Activated naive CD8-positive, alpha-beta T cell treated with anti-CD3 and anti-CD28 coated beads, Interleukin-2, amount 50 U/mL, for 24 hours (primary cell): ENCODE measurements around the gene TTC16.

Experiments
- ATAC-seq: fragments of 150-1000 bp; cut with Tn5 transposase; one replicate; pipeline ENCODE4 v1.10.0; 2021
- DNase-seq: peaks from one replicate; pipeline ENCODE4 v3.0.0; 2021
- H3K27ac Mint-ChIP-seq: one replicate; pipeline ENCODE4 v1.8.0; 2021; ENCODE audit warnings: mild to moderate bottlenecking, mixed read lengths
- H3K27me3 Mint-ChIP-seq: one replicate; pipeline ENCODE4 v1.8.0; 2021; ENCODE audit warnings: mixed read lengths
- H3K36me3 Mint-ChIP-seq: one replicate; pipeline ENCODE4 v1.8.0; 2021; ENCODE audit warnings: low read depth, mixed read lengths
- H3K4me1 Mint-ChIP-seq: one replicate; pipeline ENCODE4 v1.8.0; 2021; ENCODE audit warnings: mixed read lengths
- H3K4me3 Mint-ChIP-seq: one replicate; pipeline ENCODE4 v1.8.0; 2021; ENCODE audit warnings: mild to moderate bottlenecking, moderate library complexity, mixed read lengths
- H3K9me3 Mint-ChIP-seq: one replicate; pipeline ENCODE4 v1.8.0; 2021; ENCODE audit warnings: mixed read lengths

TTC16 gene, protein sequence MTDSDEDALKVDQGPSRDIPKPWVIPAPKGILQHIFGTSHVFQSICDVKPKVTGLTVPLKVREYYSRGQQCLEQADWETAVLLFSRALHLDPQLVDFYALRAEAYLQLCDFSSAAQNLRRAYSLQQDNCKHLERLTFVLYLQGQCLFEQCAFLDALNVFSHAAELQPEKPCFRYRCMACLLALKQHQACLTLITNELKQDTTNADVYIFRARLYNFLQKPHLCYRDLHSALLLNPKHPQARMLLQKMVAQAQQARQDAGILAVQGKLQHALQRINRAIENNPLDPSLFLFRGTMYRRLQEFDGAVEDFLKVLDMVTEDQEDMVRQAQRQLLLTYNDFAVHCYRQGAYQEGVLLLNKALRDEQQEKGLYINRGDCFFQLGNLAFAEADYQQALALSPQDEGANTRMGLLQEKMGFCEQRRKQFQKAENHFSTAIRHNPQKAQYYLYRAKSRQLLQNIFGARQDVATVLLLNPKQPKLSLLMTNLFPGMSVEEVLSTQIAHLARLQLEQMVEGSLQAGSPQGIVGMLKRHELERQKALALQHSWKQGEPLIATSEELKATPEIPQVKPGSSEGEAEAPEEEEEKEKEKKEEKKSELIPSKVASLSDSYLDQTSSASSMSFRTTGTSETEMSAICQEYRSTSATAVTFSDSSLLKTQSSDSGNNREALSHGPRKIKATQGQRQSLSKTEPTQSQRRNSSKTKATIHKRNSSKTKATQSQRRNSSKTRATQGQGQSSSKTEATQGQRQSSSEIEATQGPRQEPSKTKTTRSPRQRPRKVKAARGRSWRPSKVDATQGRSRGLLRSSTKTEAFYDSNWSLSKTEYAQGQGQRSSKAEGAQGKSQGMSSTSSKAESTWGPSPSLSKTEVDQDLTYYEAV

DNA sequence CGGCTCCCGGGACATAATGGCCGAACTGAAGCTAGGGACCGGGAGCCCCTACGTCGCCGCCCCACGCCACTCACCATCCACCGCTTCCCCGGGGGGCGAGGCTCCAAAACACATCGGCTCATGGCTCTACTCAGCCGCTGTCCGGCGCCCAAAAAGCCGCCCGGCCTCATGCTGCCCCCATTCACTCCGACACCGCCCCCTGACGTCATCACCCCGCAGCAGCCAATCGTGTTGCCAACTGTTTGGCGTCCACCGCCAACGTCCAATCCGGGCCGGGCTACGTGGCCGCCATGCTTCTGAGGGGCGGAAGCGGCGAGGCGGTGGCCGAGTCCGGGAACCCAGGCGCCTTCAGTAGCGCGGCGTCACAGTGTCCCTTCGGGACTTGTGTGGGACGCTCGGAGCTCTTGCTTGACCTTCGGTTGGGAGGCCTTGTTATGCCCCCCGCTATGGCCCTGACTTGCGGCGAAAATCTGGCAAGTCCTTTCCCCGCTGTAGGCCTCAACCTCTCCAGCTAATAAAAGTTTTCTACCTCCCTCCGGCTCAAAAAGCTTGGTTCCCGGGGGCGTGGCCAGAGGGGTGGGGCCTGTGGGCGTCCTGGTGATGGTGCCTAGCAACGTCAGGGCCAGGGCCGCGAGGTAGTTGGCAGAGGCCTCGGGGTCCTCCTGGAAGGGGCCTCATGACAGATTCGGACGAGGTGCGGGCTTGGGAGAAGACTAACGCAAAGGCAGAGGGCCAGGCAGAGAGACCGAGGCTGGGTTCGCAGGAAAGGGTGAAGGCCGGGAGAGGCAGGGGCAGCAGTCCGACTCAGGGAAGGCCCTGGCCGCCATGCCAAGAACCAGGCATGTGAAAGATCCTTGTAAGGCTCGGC lies at the start of gene TTC16, which contains the start of gene PTRH1:
TTC16 (plus strand) TSS at position 610 of the 868 bp plus-strand sequence; CDS start at position 677, 67 bp downstream.
PTRH1 (minus strand) TSS at position 194 of the 868 bp plus-strand sequence; CDS start at position 170, 24 bp downstream.
- Mint-ChIP-seq H3K4me1 (peaks cover 34% of the 10 kb centered on the region), H3K27me3 (no peaks in the 10 kb centered on the region), H3K4me3 (peak within 1 kb of the TSS; percentile 91), H3K27ac (peak within 1 kb of the TSS; percentile 85), H3K36me3 (peaks cover 4% of the 10 kb centered on the region), H3K9me3 (no peaks in the 10 kb centered on the region)
- ATAC-seq (peak; percentile 94), DNase-seq (peak; percentile 99)

DNA sequence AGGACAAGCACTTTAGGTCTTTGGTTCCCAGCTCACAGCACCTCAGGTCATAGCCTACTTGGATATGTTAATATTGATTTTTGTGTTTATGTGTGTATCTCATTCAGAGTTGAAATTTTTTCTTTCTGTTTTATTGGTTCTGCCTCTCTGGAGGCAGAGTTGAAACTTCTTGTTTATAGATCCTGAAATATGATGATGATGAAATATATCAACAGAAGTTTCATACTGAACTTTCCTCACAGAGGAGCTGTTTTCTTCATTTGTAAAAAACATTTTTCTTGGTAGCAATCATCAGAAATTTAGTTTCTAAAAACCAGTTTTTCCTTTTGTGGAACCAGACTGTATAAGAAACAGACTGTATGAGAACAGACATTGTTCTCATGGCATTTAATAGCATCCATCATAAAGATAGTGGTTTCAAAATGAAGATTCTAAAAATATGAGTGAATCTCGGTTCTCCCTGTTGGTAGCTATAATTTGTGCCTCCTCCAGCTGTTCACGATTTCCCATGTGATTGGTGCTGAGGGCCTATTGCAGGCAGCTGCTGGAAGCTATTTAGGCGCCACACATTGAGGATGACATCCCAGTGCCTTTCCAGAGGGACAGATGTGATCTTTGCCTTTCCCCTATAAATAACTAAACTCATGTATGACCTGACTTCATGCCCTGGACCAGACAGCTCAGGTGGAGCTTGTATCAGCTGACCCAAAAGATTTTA lies 48.6 kb upstream of the TTC16 start:
- H3K36me3 Mint-ChIP-seq, result peaks cover 3% of the 10 kb centered on the region
- H3K4me3 Mint-ChIP-seq, result no peak overlapping the region
- no peaks in the 10 kb centered on the region for H3K4me1 Mint-ChIP-seq
- H3K27me3 Mint-ChIP-seq, result no peaks in the 10 kb centered on the region
- H3K9me3 Mint-ChIP-seq, result no peaks in the 10 kb centered on the region
- ATAC-seq (no peak), DNase-seq (no peak)
- H3K27ac Mint-ChIP-seq, result no peak overlapping the region

DNA sequence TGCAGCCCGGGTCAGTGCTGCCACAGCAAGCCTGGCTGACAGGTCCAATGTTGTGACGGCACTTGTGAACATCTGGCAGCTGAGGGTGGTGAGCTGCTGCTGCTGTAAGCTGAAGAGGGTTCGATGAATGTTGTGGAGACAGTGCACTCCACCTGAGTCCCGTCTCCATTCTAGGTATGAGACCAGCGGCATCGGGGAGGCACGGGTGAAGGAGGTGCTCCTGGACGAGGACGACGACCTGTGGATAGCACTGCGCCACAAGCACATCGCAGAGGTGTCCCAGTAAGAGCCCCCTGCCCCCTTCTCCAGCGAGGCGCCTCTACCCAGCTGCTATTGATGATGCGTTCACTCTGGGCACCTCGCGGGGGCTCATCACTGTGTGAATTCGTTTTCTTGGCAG lies 48.0 kb upstream of the TTC16 start:
- no peak for ATAC-seq

DNA sequence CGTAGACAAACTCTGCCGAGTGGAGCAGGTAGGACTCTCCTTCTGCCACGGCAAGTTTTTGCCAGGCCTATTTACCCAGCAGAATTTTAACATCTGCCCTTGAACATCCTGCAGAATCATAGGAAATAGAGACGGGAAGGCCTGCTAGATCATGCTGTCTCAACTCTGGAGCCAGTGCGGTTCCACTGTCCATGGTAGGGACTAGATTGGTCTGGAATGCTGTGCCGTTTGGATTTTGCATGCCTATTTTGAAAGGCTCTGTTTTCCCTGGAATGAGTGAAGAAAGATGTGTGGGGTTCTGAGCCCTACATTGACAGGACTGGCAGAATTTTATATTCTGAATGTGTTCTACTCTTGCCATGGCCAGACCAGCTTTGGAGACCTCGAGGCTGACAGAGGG lies 42.6 kb upstream of the TTC16 start:
- H3K36me3 Mint-ChIP-seq, result peaks cover 2% of the 10 kb centered on the region

More for the DNA sequence above, 48.0 kb upstream of the TTC16 start:
- DNase-seq, result no peak
- H3K9me3 Mint-ChIP-seq, result no peaks in the 10 kb centered on the region
- H3K27ac Mint-ChIP-seq, result no peak overlapping the region
- peaks cover 3% of the 10 kb centered on the region for H3K36me3 Mint-ChIP-seq
- H3K4me1 Mint-ChIP-seq, result no peaks in the 10 kb centered on the region
- no peak overlapping the region for H3K4me3 Mint-ChIP-seq
- no peaks in the 10 kb centered on the region for H3K27me3 Mint-ChIP-seq

DNA sequence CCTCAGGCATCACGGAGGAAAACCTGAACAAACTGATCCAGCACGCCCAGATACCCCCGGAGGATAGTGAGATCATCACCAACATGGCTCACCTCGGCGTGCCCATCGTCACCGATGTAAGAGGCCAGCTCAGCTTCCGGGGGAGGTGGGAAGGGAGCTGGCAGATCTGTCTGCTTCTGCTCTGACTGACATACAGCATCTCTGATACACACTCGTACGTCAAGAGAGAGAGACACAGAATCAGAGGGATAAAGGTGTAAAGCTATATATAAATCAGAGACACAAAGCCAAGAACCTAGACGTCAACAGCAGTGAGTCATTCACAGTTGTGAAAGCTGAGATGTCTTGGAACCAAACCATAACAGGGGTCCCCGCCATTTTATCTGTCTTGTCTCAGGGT lies 39.2 kb upstream of the TTC16 start:
- H3K36me3 Mint-ChIP-seq, result peaks cover 2% of the 10 kb centered on the region
- DNase-seq (no peak), ATAC-seq (no peak)
- no peaks in the 10 kb centered on the region for H3K4me1 Mint-ChIP-seq
- H3K4me3 Mint-ChIP-seq, result no peak overlapping the region
- no peaks in the 10 kb centered on the region for H3K9me3 Mint-ChIP-seq
- no peak overlapping the region for H3K27ac Mint-ChIP-seq
- H3K27me3 Mint-ChIP-seq, result no peaks in the 10 kb centered on the region

More for the DNA sequence above, 42.6 kb upstream of the TTC16 start:
- H3K9me3 Mint-ChIP-seq, result no peaks in the 10 kb centered on the region
- H3K4me1 Mint-ChIP-seq, result no peaks in the 10 kb centered on the region
- ATAC-seq (no peak), DNase-seq (no peak)
- H3K4me3 Mint-ChIP-seq, result no peak overlapping the region
- no peak overlapping the region for H3K27ac Mint-ChIP-seq
- H3K27me3 Mint-ChIP-seq, result no peaks in the 10 kb centered on the region

DNA sequence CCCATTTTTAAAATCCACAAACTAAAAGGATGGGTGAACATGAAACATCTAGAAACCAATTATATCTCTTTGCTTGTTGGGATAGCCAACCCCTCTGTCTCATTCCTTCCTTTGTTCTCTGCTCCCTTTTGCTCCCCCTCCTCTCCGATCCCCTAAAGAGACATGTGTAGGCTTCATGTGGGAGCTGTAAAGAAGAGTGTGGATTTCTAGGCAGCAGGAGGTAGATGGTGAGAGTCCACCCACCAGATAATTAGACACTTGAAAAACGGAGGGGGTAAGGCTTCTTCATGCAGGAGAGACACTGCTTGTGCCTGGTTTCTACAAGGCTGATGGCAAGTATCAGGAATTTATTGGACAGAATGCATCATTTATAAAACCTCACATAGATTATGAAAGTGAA lies 36.4 kb upstream of the TTC16 start:
- Mint-ChIP-seq H3K27ac (no peak overlapping the region), H3K27me3 (no peaks in the 10 kb centered on the region), H3K9me3 (no peaks in the 10 kb centered on the region), H3K4me3 (no peak overlapping the region), H3K4me1 (no peaks in the 10 kb centered on the region), H3K36me3 (no peaks in the 10 kb centered on the region)
- ATAC-seq (no peak), DNase-seq (no peak)

DNA sequence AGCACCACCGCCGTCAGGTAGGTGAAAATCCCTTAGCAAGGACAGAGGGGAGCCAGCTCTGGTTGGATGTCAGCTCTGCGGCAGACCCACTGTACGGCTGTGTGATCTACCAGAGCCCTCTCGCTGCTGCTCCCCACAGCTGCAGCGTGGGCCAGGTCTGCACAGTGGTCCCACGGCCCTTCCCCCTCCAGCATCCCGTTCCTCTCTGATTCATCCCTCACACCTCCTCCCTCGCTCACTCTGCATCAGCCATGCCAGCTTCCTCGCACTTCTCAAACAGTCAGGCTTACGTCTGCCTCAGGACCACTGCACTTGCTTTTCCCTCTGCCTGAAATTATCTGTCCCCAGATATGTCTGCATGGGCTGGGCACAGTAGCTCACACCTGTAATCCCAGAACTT lies 35.7 kb upstream of the TTC16 start:
- no peak for DNase-seq
- H3K4me3 Mint-ChIP-seq, result no peak overlapping the region

DNA sequence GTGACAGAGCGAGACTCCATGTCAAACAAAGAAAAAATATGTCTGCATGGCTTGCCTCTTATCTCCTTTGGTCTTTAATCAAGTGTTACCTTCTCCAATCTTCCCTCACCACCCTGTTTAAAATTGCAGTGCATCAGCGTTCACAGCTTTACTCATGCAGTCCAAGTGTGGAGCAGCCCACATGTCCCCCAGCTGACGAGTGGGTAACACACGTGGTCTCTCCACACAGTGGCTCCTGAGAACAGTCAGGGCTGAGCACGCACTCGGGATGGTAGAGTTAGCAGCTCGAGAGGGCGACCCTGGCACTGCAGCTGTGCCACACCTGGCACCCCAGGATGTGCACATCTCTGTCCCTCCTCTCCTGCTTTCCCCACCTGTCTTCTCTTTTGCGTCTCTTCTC lies 35.0 kb upstream of the TTC16 start:
- no peaks in the 10 kb centered on the region for H3K4me1 Mint-ChIP-seq
- ATAC-seq, result no peak
- peaks cover under 1% of the 10 kb centered on the region for H3K36me3 Mint-ChIP-seq
- no peak for DNase-seq
- no peak overlapping the region for H3K27ac Mint-ChIP-seq
- no peak overlapping the region for H3K4me3 Mint-ChIP-seq
- H3K9me3 Mint-ChIP-seq, result no peaks in the 10 kb centered on the region
- no peaks in the 10 kb centered on the region for H3K27me3 Mint-ChIP-seq

More for the DNA sequence above, 35.7 kb upstream of the TTC16 start:
- H3K36me3 Mint-ChIP-seq, result no peaks in the 10 kb centered on the region
- no peak for ATAC-seq
- H3K4me1 Mint-ChIP-seq, result no peaks in the 10 kb centered on the region
- H3K27me3 Mint-ChIP-seq, result no peaks in the 10 kb centered on the region
- H3K27ac Mint-ChIP-seq, result no peak overlapping the region
- H3K9me3 Mint-ChIP-seq, result no peaks in the 10 kb centered on the region

DNA sequence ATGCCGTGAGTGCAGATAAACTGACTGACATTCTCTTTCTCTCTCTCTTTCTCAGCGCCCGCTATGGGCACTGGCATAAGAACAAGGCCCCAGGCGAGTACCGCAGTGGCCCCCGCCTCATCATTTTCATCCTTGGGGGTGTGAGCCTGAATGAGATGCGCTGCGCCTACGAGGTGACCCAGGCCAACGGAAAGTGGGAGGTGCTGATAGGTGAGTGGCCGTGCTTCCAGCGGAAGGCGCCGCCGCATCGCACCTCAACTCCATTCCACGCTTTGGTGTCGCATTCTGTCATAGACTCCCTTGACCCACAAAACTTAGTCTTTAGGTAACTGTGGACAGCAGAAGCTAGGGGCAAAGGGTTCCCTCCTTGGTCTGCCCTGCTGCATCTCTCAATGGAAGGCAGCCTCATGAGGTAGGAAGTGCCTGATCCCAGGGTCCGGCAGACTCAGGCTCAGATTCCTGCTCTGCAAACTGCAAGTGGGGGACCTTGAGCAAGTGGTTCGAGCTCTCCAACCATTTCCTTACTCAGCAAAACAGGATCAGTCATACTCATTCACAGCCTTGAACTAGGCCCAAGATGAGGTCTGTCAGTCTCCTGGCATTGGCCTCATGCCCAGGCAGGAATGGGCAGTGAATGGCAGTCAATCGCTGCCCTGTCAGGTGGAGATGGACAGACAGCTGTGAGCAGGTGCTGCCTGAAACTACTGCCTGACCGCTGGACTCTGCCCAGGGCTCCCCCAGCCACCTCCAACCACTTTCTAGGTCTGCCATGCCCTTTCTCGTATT lies 33.3 kb upstream of the TTC16 start:
- Mint-ChIP-seq H3K4me1 (no peaks in the 10 kb centered on the region), H3K27ac (no peak overlapping the region), H3K4me3 (no peak overlapping the region), H3K27me3 (no peaks in the 10 kb centered on the region), H3K36me3 (peaks cover 1% of the 10 kb centered on the region), H3K9me3 (no peaks in the 10 kb centered on the region)
- ATAC-seq, result no peak
- no peak for DNase-seq

DNA sequence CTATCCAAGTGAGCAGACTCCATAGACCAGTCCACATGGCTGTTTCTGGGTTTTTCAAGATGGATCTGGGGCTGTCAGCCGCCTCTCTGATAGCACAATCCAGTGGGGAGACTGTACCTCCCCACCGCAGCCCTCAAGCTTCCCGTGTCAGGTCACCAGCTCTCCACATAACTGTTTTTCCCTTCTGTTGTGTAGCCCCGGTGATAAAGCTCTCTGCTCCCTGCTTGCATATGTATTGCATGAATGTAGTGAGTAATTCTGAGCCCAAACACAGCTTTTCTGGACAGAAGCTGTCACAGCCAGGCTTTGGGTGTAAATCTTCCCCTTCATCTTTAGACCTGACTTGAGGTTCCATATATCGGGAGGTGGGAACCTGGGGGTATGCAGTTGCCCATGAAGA lies 32.2 kb upstream of the TTC16 start:
- H3K4me1 Mint-ChIP-seq, result no peaks in the 10 kb centered on the region
- H3K27ac Mint-ChIP-seq, result no peak overlapping the region
- H3K4me3 Mint-ChIP-seq, result no peak overlapping the region
- no peak for DNase-seq
- no peaks in the 10 kb centered on the region for H3K27me3 Mint-ChIP-seq
- H3K9me3 Mint-ChIP-seq, result no peaks in the 10 kb centered on the region
- H3K36me3 Mint-ChIP-seq, result peaks cover 1% of the 10 kb centered on the region
- ATAC-seq, result no peak

DNA sequence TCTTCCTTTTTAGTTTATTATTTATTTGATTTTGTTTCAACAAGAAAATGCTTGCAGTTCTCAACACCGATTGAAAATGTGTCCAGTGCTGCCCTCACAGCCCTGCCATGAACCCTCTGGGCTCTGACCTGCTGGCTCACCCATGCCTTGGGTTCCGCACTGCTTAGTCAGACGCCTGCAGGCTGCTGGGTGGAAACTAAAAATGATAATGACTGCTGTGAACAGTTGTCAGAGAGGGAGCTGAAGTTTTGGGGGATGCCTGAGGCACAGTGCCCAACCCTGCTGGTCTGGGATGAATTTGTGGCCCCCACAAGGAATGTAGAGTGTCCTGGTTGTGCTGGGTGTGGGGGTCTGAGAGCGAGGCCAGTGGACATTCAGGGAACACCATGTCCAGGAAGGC lies 31.3 kb upstream of the TTC16 start:
- Mint-ChIP-seq H3K27ac (no peak overlapping the region), H3K4me3 (no peak overlapping the region), H3K4me1 (no peaks in the 10 kb centered on the region), H3K27me3 (no peaks in the 10 kb centered on the region), H3K9me3 (no peaks in the 10 kb centered on the region), H3K36me3 (peaks cover 1% of the 10 kb centered on the region)
- no peak for DNase-seq
- ATAC-seq, result no peak

DNA sequence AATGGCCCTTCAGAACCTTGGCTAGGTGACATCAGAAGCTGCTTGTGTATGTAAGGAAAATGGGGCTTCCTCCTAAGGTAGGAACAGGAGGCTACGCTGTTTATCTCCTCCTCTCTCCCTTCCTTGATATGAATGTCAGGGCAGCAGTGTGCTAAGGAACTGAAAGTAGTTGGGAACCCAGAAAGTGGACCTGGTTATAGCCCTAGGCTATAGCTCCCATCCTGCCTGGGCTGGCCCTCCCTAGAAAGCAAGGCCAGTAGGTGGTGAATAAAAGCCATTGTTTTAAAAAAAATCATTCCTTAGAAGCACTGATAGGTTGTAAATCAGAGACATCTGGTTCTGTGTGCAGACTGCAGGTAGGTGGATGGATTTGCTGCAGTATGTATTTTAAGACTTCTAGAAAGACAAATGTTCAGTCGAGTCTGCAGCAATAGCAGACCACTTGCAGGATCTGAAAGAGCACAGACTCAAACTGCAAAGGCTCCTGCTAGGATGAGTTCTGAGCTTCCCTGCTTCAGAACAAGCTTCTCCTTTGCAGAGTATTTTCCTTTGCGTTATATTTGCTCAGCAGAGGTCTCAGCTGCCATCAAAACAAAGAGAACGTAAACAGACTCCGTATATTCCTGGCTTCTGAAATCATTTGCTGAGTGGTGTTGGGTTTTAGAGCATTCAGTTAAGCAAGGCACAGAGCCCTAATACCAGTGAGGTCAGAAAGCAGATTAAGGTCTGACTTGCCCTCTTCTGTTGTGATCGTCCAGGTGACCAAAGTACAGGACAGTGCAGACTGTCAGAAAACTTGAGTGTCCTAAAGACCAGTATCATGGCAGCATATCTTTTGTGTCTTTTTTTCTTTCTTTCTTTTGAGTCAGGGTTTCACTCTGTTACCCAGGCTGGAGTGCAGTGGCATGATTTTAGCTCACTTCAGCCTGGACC lies 29.2 kb upstream of the TTC16 start:
- H3K27me3 Mint-ChIP-seq, result no peaks in the 10 kb centered on the region
- peaks cover 1% of the 10 kb centered on the region for H3K36me3 Mint-ChIP-seq
- no peak for DNase-seq
- ATAC-seq, result no peak
- no peak overlapping the region for H3K27ac Mint-ChIP-seq
- H3K4me3 Mint-ChIP-seq, result no peak overlapping the region
- H3K4me1 Mint-ChIP-seq, result no peaks in the 10 kb centered on the region
- no peaks in the 10 kb centered on the region for H3K9me3 Mint-ChIP-seq
